ENCODE measurements around the gene KCNQ1. TPM values are rescaled to one million over a fixed set of nuclear protein-coding genes. Genes with fewer than 3 reads are reported as not detected.
A peak's percentile ranks its signal among the peaks of the same experiment; 100 is the strongest.

KCNQ1 gene
- total RNA-seq, 2 experiments from 2014 or later = 4.3 to 9.2 TPM

DNA sequence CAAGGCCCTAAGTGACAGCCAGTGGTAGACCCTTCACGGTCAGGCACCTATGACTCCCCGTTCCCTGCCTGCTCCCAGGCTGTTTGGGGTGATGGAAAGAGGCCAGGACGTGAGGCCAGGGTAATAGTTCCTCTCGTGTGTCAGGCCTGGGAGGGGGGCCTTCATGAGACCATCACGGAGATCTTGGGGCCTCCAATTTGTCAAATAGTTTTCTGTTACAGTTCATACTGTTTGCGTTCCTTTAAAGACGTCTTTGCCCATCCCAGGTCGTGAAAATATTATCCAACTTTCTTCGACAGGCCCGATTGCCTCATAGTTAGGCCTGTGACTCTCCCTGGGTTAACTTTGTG lies 317.2 kb downstream of the KCNQ1 start:
- Mint-ChIP-seq H3K36me3 (no peaks in the 10 kb centered on the region), H3K9me3 (ENCODE audit: low read depth) (no peaks in the 10 kb centered on the region), H3K4me3 (no peak overlapping the region), H3K4me1 (no peaks in the 10 kb centered on the region), H3K27me3 (peaks cover 11% of the 10 kb centered on the region), H3K27ac (no peak overlapping the region)
- ATAC-seq (no peak), DNase-seq (peak; percentile 36)
- CTCF ChIA-PET = no interaction called here

DNA sequence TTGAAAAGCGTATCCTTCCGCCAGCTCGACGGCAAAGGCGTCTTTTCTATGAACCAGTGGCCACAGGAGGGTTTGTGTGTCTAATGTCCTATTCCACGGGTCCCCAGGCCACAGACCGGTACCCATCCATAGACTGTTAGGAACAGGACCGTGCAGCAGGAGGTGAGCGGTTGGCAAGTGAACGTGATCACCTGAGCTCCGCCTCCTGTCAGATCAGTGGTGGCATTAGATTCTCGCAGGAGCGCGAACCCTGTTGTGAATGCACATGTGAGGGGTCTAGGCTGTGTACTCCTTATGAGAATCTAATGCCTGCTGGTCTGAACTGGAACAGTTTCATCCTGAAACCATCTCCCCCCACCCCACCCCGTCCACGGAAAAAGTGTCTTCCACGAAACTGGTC lies 317.6 kb downstream of the KCNQ1 start:
- Mint-ChIP-seq H3K9me3 (ENCODE audit: low read depth) (no peaks in the 10 kb centered on the region), H3K4me3 (no peak overlapping the region), H3K36me3 (no peaks in the 10 kb centered on the region), H3K27ac (no peak overlapping the region), H3K4me1 (no peaks in the 10 kb centered on the region), H3K27me3 (peaks cover 11% of the 10 kb centered on the region)
- no peak for ATAC-seq
- CTCF ChIA-PET = no interaction called here
- peak; percentile 26 for DNase-seq

DNA sequence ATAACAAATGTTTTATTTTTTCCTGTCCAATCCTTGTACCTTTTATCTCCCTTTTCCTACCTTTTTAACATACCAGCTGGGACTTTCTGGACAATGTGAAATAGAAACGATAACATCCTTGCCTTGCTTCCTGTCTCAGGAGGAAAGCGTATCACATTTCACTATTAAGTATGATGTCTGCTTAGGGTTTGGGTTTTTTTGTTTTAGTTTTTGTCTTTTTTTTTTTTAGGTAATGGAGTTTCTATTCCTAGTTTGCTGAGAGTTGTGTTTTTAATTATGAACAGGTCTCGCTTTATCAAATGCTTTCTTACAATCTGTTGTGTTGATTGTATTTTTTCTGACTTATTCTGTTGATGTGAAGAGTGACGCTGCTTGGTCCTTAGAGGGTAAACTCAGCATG lies 319.2 kb downstream of the KCNQ1 start:
- ATAC-seq = no peak
- H3K36me3 Mint-ChIP-seq = no peaks in the 10 kb centered on the region
- no peaks in the 10 kb centered on the region for H3K4me1 Mint-ChIP-seq
- CTCF ChIA-PET = no interaction called here
- H3K27me3 Mint-ChIP-seq = peaks cover 11% of the 10 kb centered on the region
- H3K9me3 Mint-ChIP-seq (ENCODE audit: low read depth) = no peaks in the 10 kb centered on the region
- no peak overlapping the region for H3K4me3 Mint-ChIP-seq
- DNase-seq = no peak
- no peak overlapping the region for H3K27ac Mint-ChIP-seq

DNA sequence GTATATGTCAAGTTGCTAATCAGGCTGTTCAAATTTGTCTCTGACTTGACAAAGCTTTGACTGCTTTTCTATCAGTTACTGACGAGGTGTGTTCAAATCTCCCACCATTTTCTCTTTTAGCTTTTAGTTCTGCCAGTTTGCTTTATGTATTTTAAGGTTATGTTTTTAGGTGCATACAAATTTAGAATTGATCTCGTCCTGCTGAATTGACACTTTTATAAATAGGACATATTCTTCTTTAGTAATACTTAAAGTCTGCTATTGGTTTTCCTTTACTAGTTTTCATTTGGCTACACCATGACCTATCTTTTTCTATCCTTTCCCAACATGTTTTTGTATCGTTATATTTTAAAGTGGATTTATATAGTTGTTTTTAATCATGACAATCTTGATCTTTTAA lies 320.7 kb downstream of the KCNQ1 start:
- no peaks in the 10 kb centered on the region for H3K36me3 Mint-ChIP-seq
- no peak overlapping the region for H3K4me3 Mint-ChIP-seq
- no peak for DNase-seq
- no peak overlapping the region for H3K27ac Mint-ChIP-seq
- H3K9me3 Mint-ChIP-seq (ENCODE audit: low read depth) = no peaks in the 10 kb centered on the region
- H3K4me1 Mint-ChIP-seq = no peaks in the 10 kb centered on the region
- ATAC-seq = no peak
- peaks cover 11% of the 10 kb centered on the region for H3K27me3 Mint-ChIP-seq
- CTCF ChIA-PET = no interaction called here

DNA sequence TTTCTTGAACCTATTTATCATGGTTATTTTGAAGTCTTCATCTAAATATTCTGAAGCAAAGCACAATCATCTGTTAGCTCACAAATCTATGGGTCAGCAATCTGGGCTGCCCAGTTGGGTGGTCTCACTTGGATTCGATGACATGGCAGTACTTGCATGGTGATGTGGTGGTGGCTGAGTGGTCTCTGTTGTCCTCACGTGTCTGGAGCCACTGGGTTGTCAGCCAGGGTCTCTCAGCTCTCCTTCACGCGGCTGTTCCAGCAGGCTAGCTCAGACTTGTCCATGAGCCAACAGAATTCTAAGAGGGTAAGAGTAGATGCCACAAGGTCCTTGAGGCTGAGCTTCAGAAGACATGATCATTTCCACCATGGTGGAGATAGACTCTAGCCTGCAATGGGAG lies 321.4 kb downstream of the KCNQ1 start:
- ATAC-seq (no peak), DNase-seq (peak; percentile 21)
- no peak overlapping the region for H3K27ac Mint-ChIP-seq
- no peaks in the 10 kb centered on the region for H3K36me3 Mint-ChIP-seq
- H3K27me3 Mint-ChIP-seq = peaks cover 12% of the 10 kb centered on the region
- CTCF ChIA-PET = no interaction called here
- no peaks in the 10 kb centered on the region for H3K4me1 Mint-ChIP-seq
- H3K4me3 Mint-ChIP-seq = no peak overlapping the region
- no peaks in the 10 kb centered on the region for H3K9me3 Mint-ChIP-seq (ENCODE audit: low read depth)

DNA sequence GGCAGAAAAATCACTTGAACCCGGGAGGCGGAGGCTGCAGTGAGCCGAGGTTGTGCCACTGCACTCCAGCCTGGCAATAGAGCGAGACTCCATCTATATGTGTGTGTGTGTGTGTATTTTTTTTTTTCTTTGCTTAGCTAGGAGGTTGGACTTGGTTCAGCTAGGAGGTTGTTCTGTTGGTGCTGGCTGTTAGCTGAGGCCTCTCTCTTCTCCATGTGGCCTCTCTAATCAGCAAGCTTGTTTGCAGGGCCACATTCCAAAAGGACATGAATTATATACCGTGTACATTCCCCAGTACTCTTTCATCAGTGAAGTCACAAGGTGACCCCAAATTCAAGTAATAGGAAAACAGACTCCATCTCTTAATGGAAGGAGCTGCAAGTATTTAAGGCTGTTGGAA lies 322.3 kb downstream of the KCNQ1 start:
- DNase-seq (no peak), ATAC-seq (no peak)
- H3K9me3 Mint-ChIP-seq (ENCODE audit: low read depth) = no peaks in the 10 kb centered on the region
- H3K36me3 Mint-ChIP-seq = no peaks in the 10 kb centered on the region
- no peak overlapping the region for H3K27ac Mint-ChIP-seq
- H3K4me3 Mint-ChIP-seq = no peak overlapping the region
- no peaks in the 10 kb centered on the region for H3K4me1 Mint-ChIP-seq
- CTCF ChIA-PET = no interaction called here
- H3K27me3 Mint-ChIP-seq = peaks cover 13% of the 10 kb centered on the region

DNA sequence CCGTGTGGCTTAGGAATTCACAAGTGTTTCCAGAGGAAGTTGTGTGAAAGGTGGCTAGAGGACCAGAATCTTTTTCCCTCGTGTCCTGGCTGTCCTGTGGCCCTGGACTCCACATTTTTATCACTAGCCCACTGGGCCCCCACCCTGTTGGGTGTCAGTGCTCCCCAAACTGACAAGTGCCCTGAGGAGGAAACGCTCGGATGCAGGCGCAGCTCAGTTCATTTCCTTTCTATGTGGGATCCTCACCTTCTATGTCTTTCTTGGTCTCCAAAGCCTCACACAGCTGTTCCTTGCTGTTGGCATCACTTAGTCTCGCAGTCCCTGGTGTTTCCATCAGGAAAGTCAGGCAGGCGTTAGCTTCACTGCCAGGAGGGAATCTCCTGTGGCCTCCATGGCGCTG lies 323.0 kb downstream of the KCNQ1 start:
- Mint-ChIP-seq H3K9me3 (ENCODE audit: low read depth) (no peaks in the 10 kb centered on the region), H3K36me3 (no peaks in the 10 kb centered on the region), H3K4me3 (no peak overlapping the region), H3K4me1 (peaks cover 6% of the 10 kb centered on the region), H3K27ac (no peak overlapping the region), H3K27me3 (peaks cover 14% of the 10 kb centered on the region)
- ATAC-seq (no peak), DNase-seq (peak; percentile 23)
- CTCF ChIA-PET = no interaction called here

DNA sequence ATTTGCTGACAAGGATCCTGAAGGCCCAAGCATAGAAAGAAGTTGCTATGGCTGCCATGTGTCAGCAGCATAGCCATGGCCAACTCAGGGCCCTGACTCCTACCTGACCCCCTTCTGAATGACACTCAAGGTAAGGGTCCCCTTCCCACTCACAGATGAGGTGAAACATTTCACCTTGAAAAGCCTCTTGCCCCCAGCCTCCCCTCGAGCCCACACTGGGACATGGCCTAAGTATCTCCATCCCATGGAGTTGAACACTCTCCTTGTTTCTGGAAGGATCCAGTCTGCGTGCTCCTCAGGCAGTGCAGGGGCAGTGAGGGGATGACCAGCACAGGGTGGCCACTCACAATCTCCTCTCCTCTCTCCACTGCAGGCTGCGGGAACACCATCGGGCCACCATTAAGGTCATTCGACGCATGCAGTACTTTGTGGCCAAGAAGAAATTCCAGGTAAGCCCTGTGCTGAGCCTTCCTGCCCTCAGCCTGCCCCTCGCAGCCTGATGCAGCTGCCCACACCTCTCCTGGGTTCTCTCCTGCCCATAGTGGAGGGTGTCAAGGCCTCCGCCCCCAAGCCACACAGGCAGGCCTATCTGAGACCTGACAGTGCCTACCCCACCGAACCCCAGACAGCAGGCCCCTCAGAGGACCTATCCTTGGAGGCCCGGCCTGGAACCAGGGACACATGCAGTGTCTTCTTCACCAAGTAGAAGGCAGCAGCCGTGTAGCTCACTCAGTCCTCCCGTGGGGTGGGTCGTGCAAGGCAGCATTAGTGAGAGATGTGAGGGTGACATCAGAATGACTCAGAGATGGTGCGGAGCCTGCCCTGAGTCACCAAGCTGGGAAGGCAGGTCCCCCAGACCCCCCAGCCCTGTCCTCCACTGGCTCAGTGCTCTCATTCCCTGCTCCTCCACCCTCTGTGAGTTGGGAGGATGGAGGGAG lies 323.9 kb downstream of the KCNQ1 start:
- CTCF ChIA-PET = no interaction called here
- Mint-ChIP-seq H3K27ac (no peak overlapping the region), H3K4me1 (peaks cover 10% of the 10 kb centered on the region), H3K27me3 (peaks cover 22% of the 10 kb centered on the region), H3K36me3 (no peaks in the 10 kb centered on the region), H3K9me3 (ENCODE audit: low read depth) (no peaks in the 10 kb centered on the region), H3K4me3 (no peak overlapping the region)
- ATAC-seq (no peak), DNase-seq (peak; percentile 34)

DNA sequence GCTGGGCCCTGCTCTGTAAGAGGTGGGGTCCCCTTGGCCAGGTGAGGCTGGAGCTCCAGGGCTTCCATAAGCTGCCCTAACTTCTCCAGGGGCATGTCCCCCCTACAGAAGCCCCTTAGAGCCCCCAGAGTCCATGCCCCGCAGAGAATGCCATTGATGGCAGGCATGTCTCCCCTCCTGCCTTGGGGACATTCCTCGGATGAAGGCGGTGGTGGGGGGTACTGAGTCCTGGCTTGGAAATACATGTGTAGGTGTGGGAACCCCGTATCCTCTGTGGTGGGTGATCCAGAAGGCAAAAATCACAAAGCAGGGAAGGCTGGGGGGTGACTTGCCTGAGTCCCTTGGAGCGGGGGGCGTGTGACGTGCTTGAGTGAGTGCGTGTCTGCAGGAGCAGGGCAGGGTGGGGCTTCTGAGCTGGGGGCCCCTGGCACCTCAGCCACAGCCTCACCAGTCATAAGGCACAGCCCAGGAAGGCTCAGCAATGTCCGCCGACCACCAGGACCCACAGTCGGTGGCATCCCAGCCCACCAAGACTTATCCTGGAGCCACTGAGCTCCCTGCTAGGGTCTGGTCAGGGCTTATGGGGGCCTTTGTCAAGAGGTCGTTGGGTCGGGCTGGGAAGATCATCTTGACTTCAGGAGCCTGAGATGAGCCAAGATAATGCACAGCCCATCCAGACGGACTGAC lies 324.7 kb downstream of the KCNQ1 start:
- Mint-ChIP-seq H3K27me3 (peaks cover 25% of the 10 kb centered on the region), H3K36me3 (no peaks in the 10 kb centered on the region), H3K4me3 (no peak overlapping the region), H3K9me3 (ENCODE audit: low read depth) (no peaks in the 10 kb centered on the region), H3K27ac (no peak overlapping the region), H3K4me1 (peaks cover 10% of the 10 kb centered on the region)
- DNase-seq (peak; percentile 7), ATAC-seq (no peak)
- CTCF ChIA-PET = no interaction called here

DNA sequence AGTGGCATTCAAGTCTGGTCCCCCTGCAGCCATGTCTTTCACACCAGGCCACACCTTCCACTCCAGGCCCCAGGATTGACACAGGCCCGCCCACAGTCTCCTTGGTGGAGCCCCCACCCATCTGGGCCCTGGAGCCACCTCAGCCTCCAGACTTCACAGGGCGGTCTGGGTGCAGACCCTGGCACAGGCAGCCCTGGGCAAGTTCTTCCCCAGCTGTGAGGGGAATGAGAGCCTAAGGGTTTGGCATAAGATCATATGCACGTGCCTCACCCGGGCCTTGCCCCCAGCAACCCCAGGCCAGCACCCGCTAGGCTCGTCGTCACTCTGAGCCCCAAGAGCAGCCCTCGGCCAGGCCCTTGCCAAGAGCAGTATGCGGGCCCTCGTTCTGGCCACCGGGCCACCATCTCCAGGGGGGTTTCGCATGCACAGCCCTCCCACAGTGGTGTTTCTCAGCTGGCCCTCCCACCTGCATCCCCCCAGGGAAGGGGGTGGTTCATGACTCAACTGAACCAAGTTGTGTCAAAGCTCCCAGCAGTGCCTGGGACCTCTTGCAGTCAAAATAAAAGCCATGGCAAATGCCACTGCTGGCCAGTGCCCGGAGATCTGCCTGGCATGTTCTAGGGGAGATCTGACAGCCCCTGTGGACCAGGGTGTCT lies 325.4 kb downstream of the KCNQ1 start:
- no peaks in the 10 kb centered on the region for H3K36me3 Mint-ChIP-seq
- H3K27ac Mint-ChIP-seq = no peak overlapping the region
- no peaks in the 10 kb centered on the region for H3K9me3 Mint-ChIP-seq (ENCODE audit: low read depth)
- no peak overlapping the region for H3K4me3 Mint-ChIP-seq
- ATAC-seq = no peak
- DNase-seq = peak; percentile 34
- peaks cover 22% of the 10 kb centered on the region for H3K27me3 Mint-ChIP-seq
- peaks cover 16% of the 10 kb centered on the region for H3K4me1 Mint-ChIP-seq
- CTCF ChIA-PET = no interaction called here

DNA sequence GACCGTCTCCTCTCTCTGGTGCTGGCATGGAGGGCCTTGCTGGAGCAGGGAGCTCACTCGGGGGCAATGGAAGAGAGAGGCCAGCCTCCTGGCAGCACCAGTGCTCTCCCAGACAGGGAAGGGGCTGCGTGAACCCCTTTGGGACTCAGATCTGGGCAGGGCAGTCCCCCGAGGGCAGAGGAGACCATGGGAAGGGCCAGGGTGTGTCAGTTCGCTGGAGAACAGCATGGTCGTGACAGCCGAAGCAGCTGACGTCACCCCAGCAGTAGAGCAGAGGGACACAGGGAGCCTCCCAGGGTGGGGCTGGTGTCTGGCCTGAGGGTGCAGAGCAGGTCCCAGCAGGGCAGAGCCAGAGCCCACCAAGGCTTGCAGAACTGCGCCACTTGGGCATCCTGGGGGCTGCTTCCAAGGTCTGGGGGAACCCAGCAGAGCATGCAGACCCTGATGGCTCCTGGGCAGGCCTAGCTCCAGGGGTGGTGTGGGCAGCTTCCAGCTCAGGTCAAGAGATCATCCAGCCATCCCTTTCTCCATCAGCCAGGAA lies 326.0 kb downstream of the KCNQ1 start:
- no peak overlapping the region for H3K27ac Mint-ChIP-seq
- DNase-seq = peak; percentile 32
- CTCF ChIA-PET = no interaction called here

DNA sequence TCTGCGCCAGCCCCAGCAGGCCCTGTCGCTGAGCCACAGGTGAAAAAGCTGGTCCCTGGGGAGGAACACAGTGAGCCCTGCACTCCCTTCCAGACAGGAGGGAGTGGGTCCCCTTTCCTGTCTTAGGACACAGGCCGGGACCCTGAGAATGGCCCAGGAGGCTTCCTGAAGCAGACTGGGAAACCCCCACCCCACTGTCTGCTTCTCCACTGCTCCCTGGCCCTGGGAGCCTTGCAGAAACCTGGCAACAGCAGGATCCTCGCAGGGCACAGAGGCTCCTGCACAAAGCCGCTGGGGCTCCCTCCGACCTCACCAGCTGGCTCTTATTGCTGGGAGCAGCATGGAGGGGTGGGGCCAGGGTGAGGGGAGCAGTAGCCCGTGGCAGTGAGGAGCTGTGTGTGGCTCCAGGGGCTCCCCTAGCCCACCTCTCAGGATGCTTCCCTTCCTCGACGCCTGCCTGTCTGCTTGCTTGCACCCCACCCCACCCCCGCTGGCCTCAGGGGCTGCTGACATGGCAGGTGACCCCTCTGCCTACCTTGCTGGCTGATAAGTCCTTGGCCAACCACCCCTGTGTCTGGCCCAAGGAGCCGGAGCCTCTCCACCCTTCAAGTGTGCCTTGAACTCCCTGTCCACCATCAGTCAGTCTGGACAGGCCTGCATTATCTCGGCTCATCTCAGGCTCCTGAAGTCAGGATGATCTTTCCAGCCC lies 327.1 kb downstream of the KCNQ1 start:
- CTCF ChIA-PET = no interaction called here
- Mint-ChIP-seq H3K27ac (no peak overlapping the region), H3K36me3 (no peaks in the 10 kb centered on the region), H3K4me1 (peaks cover 17% of the 10 kb centered on the region), H3K4me3 (no peak overlapping the region), H3K9me3 (ENCODE audit: low read depth) (no peaks in the 10 kb centered on the region), H3K27me3 (peaks cover 13% of the 10 kb centered on the region)
- ATAC-seq = no peak
- DNase-seq = peak; percentile 35

More for the DNA sequence above, 326.0 kb downstream of the KCNQ1 start:
- ATAC-seq = no peak
- Mint-ChIP-seq H3K4me3 (no peak overlapping the region), H3K36me3 (no peaks in the 10 kb centered on the region), H3K4me1 (peaks cover 17% of the 10 kb centered on the region), H3K9me3 (ENCODE audit: low read depth) (no peaks in the 10 kb centered on the region), H3K27me3 (peaks cover 18% of the 10 kb centered on the region)

DNA sequence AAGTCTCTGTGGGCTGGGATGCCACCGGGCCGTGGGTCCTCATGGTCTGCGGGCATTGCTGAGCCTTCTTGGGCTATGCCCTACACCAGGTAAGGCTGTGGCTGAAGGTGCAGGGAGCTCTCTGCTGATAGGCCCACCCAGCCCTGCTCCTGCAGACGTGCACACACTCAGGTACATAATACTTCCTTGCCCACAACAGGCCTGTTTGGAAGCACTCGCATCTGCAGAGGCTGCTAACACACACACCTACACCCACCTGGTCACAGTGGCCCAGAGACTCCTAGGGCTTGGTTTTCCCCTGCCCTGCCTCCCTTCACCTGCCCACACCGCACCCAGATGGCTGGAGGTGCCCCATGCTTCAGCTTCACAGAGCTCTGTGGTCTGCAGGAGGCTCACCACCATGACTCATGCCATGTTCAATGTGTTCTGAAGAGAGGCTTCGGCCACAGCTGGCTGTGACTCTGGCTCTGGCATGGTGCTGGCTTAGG lies 327.8 kb downstream of the KCNQ1 start:
- Mint-ChIP-seq H3K4me3 (no peak overlapping the region), H3K36me3 (no peaks in the 10 kb centered on the region), H3K27ac (no peak overlapping the region), H3K4me1 (peaks cover 17% of the 10 kb centered on the region), H3K9me3 (ENCODE audit: low read depth) (no peaks in the 10 kb centered on the region), H3K27me3 (peaks cover 13% of the 10 kb centered on the region)
- DNase-seq (peak; percentile 70), ATAC-seq (peak; percentile 70)
- CTCF ChIA-PET = interaction anchor here (1.7 kb wide), 1 partner anchor 116 kb away, joined by 5 read pairs; no protein-coding TSS in a partner anchor
